ENCODE results near the gene NES. TPM values are rescaled to one million over a fixed set of nuclear protein-coding genes. Genes with fewer than 3 reads are reported as not detected.

NES gene
- total RNA-seq, 1 experiment from 2014 or later: 168 TPM

DNA sequence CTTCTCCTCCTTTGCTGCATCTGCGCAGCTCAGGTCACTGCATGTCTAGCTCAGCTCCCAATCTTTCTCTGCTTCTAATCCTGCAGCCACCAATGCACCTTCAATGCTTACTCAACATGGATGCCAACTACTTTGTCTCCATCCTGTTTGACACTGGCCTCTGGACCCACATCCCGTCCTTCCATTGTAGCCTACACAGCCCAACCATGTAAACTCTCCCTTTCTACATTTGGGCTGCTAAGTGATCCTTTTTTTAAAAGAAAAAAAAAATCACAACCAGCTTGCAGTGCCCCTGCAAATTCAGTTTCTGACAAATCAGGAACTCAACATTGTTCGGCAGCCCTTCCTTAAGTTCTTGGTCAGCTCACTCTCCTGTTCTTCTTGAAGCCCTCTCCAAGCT is 37.6 kb upstream of the NES start:
- no peak overlapping the region for H2BK12ac ChIP-seq (ENCODE audit: insufficient read length, low read depth, low read length)
- no peak overlapping the region for H3K14ac ChIP-seq (ENCODE audit: insufficient read depth, low read length)
- peaks cover 0 to 13% (median 4%) of the 10 kb centered on the region in 3 experiments; a peak in 4 of 7 replicates for H3K36me3 Mint-ChIP-seq (ENCODE audit: insufficient read depth in 1 of 3, low read depth in 3 of 3)
- H3K4ac ChIP-seq (ENCODE audit: low read depth, low read length): no peak overlapping the region
- H3K18ac ChIP-seq (ENCODE audit: insufficient read length, low read depth, low read length): no peak overlapping the region
- no peak overlapping the region for H2BK120ac ChIP-seq (ENCODE audit: low read depth, low read length, poor library complexity, severe bottlenecking)
- H3K27me3 Mint-ChIP-seq (ENCODE audit: low read depth): peaks cover 3% of the 10 kb centered on the region
- no peaks in the 10 kb centered on the region for H3K79me2 ChIP-seq (ENCODE audit: insufficient read depth, low read length)
- H3K4me2 ChIP-seq (ENCODE audit: insufficient read depth, insufficient read length, low read length): no peak overlapping the region
- H3K56ac ChIP-seq (ENCODE audit: insufficient read length, low read depth, low read length): no peak overlapping the region
- no peaks in the 10 kb centered on the region for H3K9me3 Mint-ChIP-seq
- H4K91ac ChIP-seq (ENCODE audit: insufficient read length, low read depth, low read length): no peak overlapping the region
- no peak overlapping the region; a peak in 2 of 7 replicates for H3K27ac Mint-ChIP-seq
- H3K4me1 ChIP-seq (ENCODE audit: insufficient read depth, low read length): no peaks in the 10 kb centered on the region; the same call in 1 of the 2 replicates
- no peak overlapping the region for H4K5ac ChIP-seq (ENCODE audit: insufficient read length, low read depth, low read length)
- H3K9ac ChIP-seq (ENCODE audit: extremely low read depth, insufficient read length, low read length): no peak overlapping the region
- H4K20me1 ChIP-seq (ENCODE audit: control insufficient read depth, insufficient read depth, insufficient read length): no peaks in the 10 kb centered on the region
- no peak overlapping the region; a peak in 1 of 5 replicates for H3K4me3 Mint-ChIP-seq
- H3K79me1 ChIP-seq (ENCODE audit: insufficient read depth, low read depth, low read length, poor library complexity, severe bottlenecking): no peaks in the 10 kb centered on the region
- no CpG with 5 or more reads among the region's 3 CpGs for WGBS (ENCODE audit: extremely low coverage, insufficient read length, low lambda C conversion rate)
- H3T11ph ChIP-seq (ENCODE audit: low read length): no peak overlapping the region
- H2AK5ac ChIP-seq (ENCODE audit: insufficient read length, low read length): no peak overlapping the region
- TF ChIP-seq, protein P1, sequence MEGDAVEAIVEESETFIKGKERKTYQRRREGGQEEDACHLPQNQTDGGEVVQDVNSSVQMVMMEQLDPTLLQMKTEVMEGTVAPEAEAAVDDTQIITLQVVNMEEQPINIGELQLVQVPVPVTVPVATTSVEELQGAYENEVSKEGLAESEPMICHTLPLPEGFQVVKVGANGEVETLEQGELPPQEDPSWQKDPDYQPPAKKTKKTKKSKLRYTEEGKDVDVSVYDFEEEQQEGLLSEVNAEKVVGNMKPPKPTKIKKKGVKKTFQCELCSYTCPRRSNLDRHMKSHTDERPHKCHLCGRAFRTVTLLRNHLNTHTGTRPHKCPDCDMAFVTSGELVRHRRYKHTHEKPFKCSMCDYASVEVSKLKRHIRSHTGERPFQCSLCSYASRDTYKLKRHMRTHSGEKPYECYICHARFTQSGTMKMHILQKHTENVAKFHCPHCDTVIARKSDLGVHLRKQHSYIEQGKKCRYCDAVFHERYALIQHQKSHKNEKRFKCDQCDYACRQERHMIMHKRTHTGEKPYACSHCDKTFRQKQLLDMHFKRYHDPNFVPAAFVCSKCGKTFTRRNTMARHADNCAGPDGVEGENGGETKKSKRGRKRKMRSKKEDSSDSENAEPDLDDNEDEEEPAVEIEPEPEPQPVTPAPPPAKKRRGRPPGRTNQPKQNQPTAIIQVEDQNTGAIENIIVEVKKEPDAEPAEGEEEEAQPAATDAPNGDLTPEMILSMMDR (conservative IDR thresholded peaks at IDR 0.05): no peak
- H2BK5ac ChIP-seq (ENCODE audit: insufficient read length, low read length): no peak overlapping the region
- H3K23ac ChIP-seq (ENCODE audit: insufficient read length, low read depth, low read length): no peak overlapping the region
- H3K23me2 ChIP-seq (ENCODE audit: insufficient read length, low read depth, low read length, poor library complexity, severe bottlenecking): no peaks in the 10 kb centered on the region
- no peak overlapping the region for H2BK20ac ChIP-seq (ENCODE audit: low read depth, low read length, poor library complexity, severe bottlenecking)
- H3K4me1 Mint-ChIP-seq: peaks cover 34 to 46% of the 10 kb centered on the region in 2 experiments
- no peaks in the 10 kb centered on the region for H3K27me3 ChIP-seq (ENCODE audit: insufficient read depth, low read length)
- H2BK15ac ChIP-seq (ENCODE audit: low read depth, low read length): no peak overlapping the region
- H3K27ac ChIP-seq (ENCODE audit: insufficient read length, low read depth, low read length): no peak overlapping the region
- no peak overlapping the region for H2AFZ ChIP-seq (ENCODE audit: low read length)
- DNase-seq: no peak
- H4K8ac ChIP-seq (replicated peaks; ENCODE audit: insufficient read length, low read depth, low read length): no peak overlapping the region
- no peaks in the 10 kb centered on the region for H3K9me3 ChIP-seq (ENCODE audit: control insufficient read depth, low read depth, low read length)

Measured in H9 (cell line).